NOMO-1 (cell line): ENCODE measurements around the gene ATRAID.
"Not testable (repeated sequence)": the region's sequence is repeated elsewhere in the genome, so short reads cannot be mapped to it uniquely, and the experiment has no call there.

Experiments used
- DNase-seq, 2 experiments: peaks; one replicate each; lab custom pipeline; 2025; ENCODE audit not compliant: unreplicated experiment in 2 of 2; lab: John Stamatoyannopoulos, UW

The ATRAID gene

GRCh38 chr2:27211943-27212625 lies at the start of gene ATRAID, which contains the start of gene SLC5A6:
Gene ATRAID (plus strand): TSS chr2:27212041. CDS start chr2:27212369, 328 bp downstream.
Gene SLC5A6 (minus strand): TSS chr2:27212268. CDS start chr2:27207650, 4,618 bp downstream.
- DNase-seq, result peak; percentile 83 to 93

- no peak for DNase-seq
These were observed 49.4 kb upstream of the ATRAID start for GRCh38 chr2:27162151-27163121.

GRCh38 chr2:27164960-27165763 lies 46.7 kb upstream of the ATRAID start:
- peak in 1 of 2 experiments; percentile 22 for DNase-seq

- peak in 1 of 2 experiments; percentile 28 for DNase-seq
These were observed 41.1 kb upstream of the ATRAID start for GRCh38 chr2:27170581-27171337.

GRCh38 chr2:27171351-27171848 lies 40.4 kb upstream of the ATRAID start:
- peak in 1 of 2 experiments; percentile 21 for DNase-seq

- DNase-seq, result no peak
These were observed 37.2 kb upstream of the ATRAID start for GRCh38 chr2:27174638-27175037.

- DNase-seq, result no peak
These were observed 36.5 kb upstream of the ATRAID start for GRCh38 chr2:27175330-27175729.

- not testable (repeated sequence) for DNase-seq
These were observed 36.1 kb upstream of the ATRAID start for GRCh38 chr2:27175781-27176180.

- no peak for DNase-seq
These were observed 34.1 kb upstream of the ATRAID start for GRCh38 chr2:27177441-27178351.

GRCh38 chr2:27178469-27178868 lies 33.4 kb upstream of the ATRAID start:
- no peak for DNase-seq

GRCh38 chr2:27179344-27180000 lies 32.4 kb upstream of the ATRAID start:
- DNase-seq, result no peak

GRCh38 chr2:27182346-27182745 lies 29.5 kb upstream of the ATRAID start:
- DNase-seq, result no peak

GRCh38 chr2:27184115-27184514 lies 27.7 kb upstream of the ATRAID start:
- DNase-seq, result no peak

GRCh38 chr2:27185331-27186026 lies 26.4 kb upstream of the ATRAID start:
- peak; percentile 47 to 86 for DNase-seq

GRCh38 chr2:27186613-27187345 lies 25.1 kb upstream of the ATRAID start:
- no peak for DNase-seq

GRCh38 chr2:27189989-27190388 lies 21.9 kb upstream of the ATRAID start:
- no peak for DNase-seq
